ENCODE measurements around the gene APCDD1. TPM values are rescaled to one million over a fixed set of nuclear protein-coding genes. Genes with fewer than 3 reads are reported as not detected.
"Not testable (repeated sequence)": the region's sequence is repeated elsewhere in the genome, so short reads cannot be mapped to it uniquely, and the experiment has no call there.

APCDD1 gene
- total and polyA plus RNA-seq, 2 of the 13 experiments (the other 11 are each of a cell fraction or from before 2014, with no cell fraction given): 2.1 to 8.6 TPM

DNA sequence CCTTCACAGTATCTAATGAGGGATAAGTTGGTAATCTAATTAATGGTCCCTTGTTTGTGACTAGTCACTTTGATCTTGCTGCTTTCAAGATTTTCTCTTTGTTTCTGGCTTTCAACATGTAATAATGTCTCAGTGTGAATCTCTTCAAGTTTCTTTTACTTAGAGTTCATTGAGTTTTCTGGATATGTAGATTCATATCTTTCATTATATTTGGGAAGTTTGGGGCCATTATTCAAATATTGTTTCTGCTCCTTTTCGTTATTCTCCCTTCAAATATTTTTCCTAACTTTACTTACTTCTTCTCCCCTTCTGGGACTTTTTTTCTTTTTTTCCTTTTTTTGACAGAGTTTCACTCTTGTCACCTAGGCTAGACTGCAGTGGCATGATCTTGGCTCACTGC lies 50.3 kb downstream of the APCDD1 start:
- no peak for TF ChIP-seq ZNF768 (CRISPR knock-in tag; IDR thresholded peaks at IDR 0.05)
- H3K4me2 ChIP-seq (ENCODE audit: low read depth, low read length): no peak overlapping the region
- DNase-seq (ENCODE audit: low spot score): no peak
- H3K36me3 ChIP-seq (replicated peaks in 1 of 2; ENCODE audit: control insufficient read depth in 1 of 2, insufficient read depth in 2 of 2, low read length in 2 of 2): no peaks in the 10 kb centered on the region
- no peak overlapping the region for H3K27ac ChIP-seq (ENCODE audit: extremely low read length, insufficient read depth, low read length)
- H3K79me2 ChIP-seq (ENCODE audit: insufficient read depth, low read length): no peaks in the 10 kb centered on the region
- ChIA-PET CTCF (ENCODE audit: low intra/inter-chr PET ratio, low total read pairs) (no interaction called here), POLR2A (no interaction called here)
- BruUV-seq (replicated peaks): no TSS peak
- H3K4me1 ChIP-seq (ENCODE audit: insufficient read depth, low read length): no peaks in the 10 kb centered on the region
- H3K4me3 ChIP-seq (replicated peaks in 1 of 3; ENCODE audit: insufficient read depth in 1 of 3, low read depth in 2 of 3, low read length in 3 of 3): no peak overlapping the region
- ATAC-seq: no peak
- H3K27me3 ChIP-seq (ENCODE audit: control insufficient read depth in 1 of 2, insufficient read depth in 2 of 2, low read length in 2 of 2): no peaks in the 10 kb centered on the region; a peak in 1 of 5 replicates
- H3K9ac ChIP-seq (ENCODE audit: insufficient read depth, low read depth, low read length): no peak overlapping the region
- peaks cover 9% of the 10 kb centered on the region; the same call in 1 of the 2 replicates for H3K9me3 ChIP-seq (ENCODE audit: low read length)
- WGBS (ENCODE audit: low lambda C conversion rate): 50% methylated on average over 1 of the region's 1 CpG
- no peak overlapping the region for H2AFZ ChIP-seq (ENCODE audit: low read length)
- H4K20me1 ChIP-seq (ENCODE audit: insufficient read depth, low read length): no peaks in the 10 kb centered on the region
- in situ Hi-C loops (cut with HindIII; ENCODE audit: extremely low pct_ligation_motif_present, low pct_unique_long_range_greater_than_20kb): no loop called here
- no peak for FAIRE-seq
- intact Hi-C loops (cut with micrococcal nuclease; ENCODE audit: unreplicated experiment): no loop called here

DNA sequence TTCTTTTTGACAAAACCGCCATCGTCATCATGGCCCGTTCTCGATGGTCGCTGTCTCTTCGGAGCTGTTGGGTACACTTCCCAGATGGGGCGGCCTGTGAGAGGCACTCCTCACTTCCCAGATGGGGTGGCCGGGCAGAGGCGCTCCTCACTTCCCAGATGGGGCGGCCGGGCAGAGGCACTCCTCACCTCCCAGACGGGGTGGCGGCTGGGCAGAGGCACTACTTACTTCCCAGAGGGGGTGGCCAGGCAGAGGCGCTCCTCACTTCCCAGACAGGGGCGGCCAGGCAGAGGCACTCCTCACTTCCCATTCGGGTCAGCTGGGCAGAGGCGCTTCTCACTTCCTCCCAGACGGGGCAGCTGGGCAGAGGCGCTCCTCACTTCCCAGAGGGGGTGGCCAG lies 51.5 kb downstream of the APCDD1 start:
- ATAC-seq; H3K36me3 ChIP-seq (replicated peaks in 1 of 2; ENCODE audit: control insufficient read depth in 1 of 2, insufficient read depth in 2 of 2, low read length in 2 of 2); H3K4me1 ChIP-seq (ENCODE audit: insufficient read depth, low read length); FAIRE-seq; H3K27ac ChIP-seq (ENCODE audit: extremely low read length, insufficient read depth, low read length); H2AFZ ChIP-seq (ENCODE audit: low read length); BruUV-seq (replicated peaks); H4K20me1 ChIP-seq (ENCODE audit: insufficient read depth, low read length); DNase-seq (ENCODE audit: low spot score); H3K4me2 ChIP-seq (ENCODE audit: low read depth, low read length); H3K9me3 ChIP-seq (ENCODE audit: low read length); H3K9ac ChIP-seq (ENCODE audit: insufficient read depth, low read depth, low read length); in situ Hi-C loops (cut with HindIII; ENCODE audit: extremely low pct_ligation_motif_present, low pct_unique_long_range_greater_than_20kb); H3K27me3 ChIP-seq (ENCODE audit: control insufficient read depth in 1 of 2, insufficient read depth in 2 of 2, low read length in 2 of 2); POLR2A ChIA-PET; H3K79me2 ChIP-seq (ENCODE audit: insufficient read depth, low read length); CTCF ChIA-PET (ENCODE audit: low intra/inter-chr PET ratio, low total read pairs); H3K4me3 ChIP-seq (replicated peaks in 1 of 3; ENCODE audit: insufficient read depth in 1 of 3, low read depth in 2 of 3, low read length in 3 of 3); intact Hi-C loops (cut with micrococcal nuclease; ENCODE audit: unreplicated experiment): not testable (repeated sequence)
- WGBS (ENCODE audit: low lambda C conversion rate): 79% methylated on average over 11 of the region's 19 CpGs

GRCh38 chr18:10508591-10508990 lies 54.2 kb downstream of the APCDD1 start:
- FAIRE-seq: no peak
- ChIA-PET CTCF (ENCODE audit: low intra/inter-chr PET ratio, low total read pairs) (no interaction called here), POLR2A (no interaction called here)
- intact Hi-C loops (cut with micrococcal nuclease; ENCODE audit: unreplicated experiment) (no loop called here), in situ Hi-C loops (cut with HindIII; ENCODE audit: extremely low pct_ligation_motif_present, low pct_unique_long_range_greater_than_20kb) (no loop called here)
- no peak for TF ChIP-seq ZNF713 (CRISPR knock-in tag; IDR thresholded peaks at IDR 0.05)
- 0 out of 4 replicates have a peak, but pooled peaks of 1 of the 2 experiments have one; percentile 23 for TF ChIP-seq MAFK (conservative IDR thresholded peaks at IDR 0.05 in 1 of 2, IDR thresholded peaks at IDR 0.05 in 1 of 2; ENCODE audit: low read length in 2 of 2)
- Histone ChIP-seq H3K9ac (ENCODE audit: insufficient read depth, low read depth, low read length) (no peak overlapping the region), H3K79me2 (ENCODE audit: insufficient read depth, low read length) (no peaks in the 10 kb centered on the region), H3K36me3 (replicated peaks in 1 of 2; ENCODE audit: control insufficient read depth in 1 of 2, insufficient read depth in 2 of 2, low read length in 2 of 2) (no peaks in the 10 kb centered on the region), H4K20me1 (ENCODE audit: insufficient read depth, low read length) (no peaks in the 10 kb centered on the region), H3K27me3 (ENCODE audit: control insufficient read depth in 1 of 2, insufficient read depth in 2 of 2, low read length in 2 of 2) (peaks cover 0 to 2% of the 10 kb centered on the region in 2 experiments; a peak in 2 of 5 replicates), H3K4me3 (replicated peaks in 1 of 3; ENCODE audit: insufficient read depth in 1 of 3, low read depth in 2 of 3, low read length in 3 of 3) (no peak overlapping the region), H3K27ac (ENCODE audit: extremely low read length, insufficient read depth, low read length) (no peak overlapping the region), H3K4me1 (ENCODE audit: insufficient read depth, low read length) (no peaks in the 10 kb centered on the region), H3K9me3 (ENCODE audit: low read length) (peaks cover 9% of the 10 kb centered on the region; the same call in 1 of the 2 replicates), H3K4me2 (ENCODE audit: low read depth, low read length) (no peak overlapping the region), H2AFZ (ENCODE audit: low read length) (no peak overlapping the region)
- no peak for ATAC-seq
- BruUV-seq (replicated peaks): no TSS peak
- no peak for DNase-seq (ENCODE audit: low spot score)

Measured in HepG2 (cell line).